Mammary epithelial cell (primary cell): Measurements from ENCODE around the gene VWA8.

Experiments used
- EZH2 ChIP-seq: IDR thresholded peaks from 2 replicates; pipeline ENCODE4 v1.6.1; 2012; ENCODE audit warnings: low read length, inconsistent platforms, borderline replicate concordance
- TF ChIP-seq, protein P1 (sequence below), 2 donors: IDR thresholded peaks in 1 of 2; conservative IDR thresholded peaks in 1 of 2; 2 replicates each; pipeline ENCODE4 v1.5.1; 2011 to 2012; ENCODE audit warnings: inconsistent platforms in 2 of 2, low read length in 2 of 2, mild to moderate bottlenecking in 2 of 2, control low read depth in 1 of 2, low read depth in 1 of 2; ENCODE audit not compliant: insufficient read depth in 1 of 2; ENCODE audit errors: extremely low read depth in 1 of 2

DNA sequence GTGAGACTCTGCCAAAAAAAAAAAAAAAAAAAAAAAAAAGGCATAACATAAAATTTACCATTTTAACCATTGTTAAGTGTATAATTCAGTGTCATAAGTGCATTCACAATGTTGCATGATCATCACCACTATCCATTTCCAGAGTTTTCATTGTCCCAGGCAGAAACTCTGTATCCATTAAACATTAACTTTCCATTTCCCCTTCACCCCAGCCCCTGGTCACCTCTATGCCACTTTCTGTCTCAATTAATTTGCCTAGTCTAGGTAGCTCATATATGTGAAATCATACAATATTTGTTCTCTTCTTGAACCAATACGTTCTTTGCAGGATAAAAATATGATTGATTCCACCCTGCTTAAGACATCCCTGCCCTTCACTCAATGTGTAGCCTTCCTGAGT, 31.0 kb upstream of the VWA8 start:
- TF ChIP-seq, protein P1, sequence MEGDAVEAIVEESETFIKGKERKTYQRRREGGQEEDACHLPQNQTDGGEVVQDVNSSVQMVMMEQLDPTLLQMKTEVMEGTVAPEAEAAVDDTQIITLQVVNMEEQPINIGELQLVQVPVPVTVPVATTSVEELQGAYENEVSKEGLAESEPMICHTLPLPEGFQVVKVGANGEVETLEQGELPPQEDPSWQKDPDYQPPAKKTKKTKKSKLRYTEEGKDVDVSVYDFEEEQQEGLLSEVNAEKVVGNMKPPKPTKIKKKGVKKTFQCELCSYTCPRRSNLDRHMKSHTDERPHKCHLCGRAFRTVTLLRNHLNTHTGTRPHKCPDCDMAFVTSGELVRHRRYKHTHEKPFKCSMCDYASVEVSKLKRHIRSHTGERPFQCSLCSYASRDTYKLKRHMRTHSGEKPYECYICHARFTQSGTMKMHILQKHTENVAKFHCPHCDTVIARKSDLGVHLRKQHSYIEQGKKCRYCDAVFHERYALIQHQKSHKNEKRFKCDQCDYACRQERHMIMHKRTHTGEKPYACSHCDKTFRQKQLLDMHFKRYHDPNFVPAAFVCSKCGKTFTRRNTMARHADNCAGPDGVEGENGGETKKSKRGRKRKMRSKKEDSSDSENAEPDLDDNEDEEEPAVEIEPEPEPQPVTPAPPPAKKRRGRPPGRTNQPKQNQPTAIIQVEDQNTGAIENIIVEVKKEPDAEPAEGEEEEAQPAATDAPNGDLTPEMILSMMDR (conservative IDR thresholded peaks at IDR 0.05 in 1 of 2, IDR thresholded peaks at IDR 0.05 in 1 of 2; ENCODE audit: extremely low read depth in 1 of 2, insufficient read depth in 1 of 2, low read depth in 1 of 2, low read length in 2 of 2): no peak
- no peak for TF ChIP-seq EZH2
